SK-N-SH (cell line): ENCODE results near the gene TMCC2.

Experiments used
- CTCF ChIP-seq: fragments of 200-600 bp; sonication (generic); IDR thresholded peaks from 2 replicates; pipeline ENCODE4 v1.6.1; 2017; ENCODE audit warnings: antibody characterized with exemption, mild to moderate bottlenecking, moderate library complexity
- EP300 ChIP-seq, 2 experiments: IDR thresholded peaks; 2 replicates each; pipeline versions ENCODE4 v1.4.0 to v1.6.1; 2012; ENCODE audit warnings: borderline replicate concordance in 1 of 2, low read depth in 1 of 2, low read length in 1 of 2
- EZH2phosphoT487 ChIP-seq: fragments of 200-600 bp; sonication (generic); IDR thresholded peaks from 2 replicates; pipeline ENCODE4 v1.6.1; 2017; ENCODE audit warnings: low read depth, mixed run types, mild to moderate bottlenecking, antibody characterized with exemption, moderate library complexity, borderline replicate concordance
- FOSL2 ChIP-seq: IDR thresholded peaks from 2 replicates; pipeline ENCODE4 v1.4.0; 2012; ENCODE audit warnings: low read depth, mild to moderate bottlenecking, moderate library complexity, borderline replicate concordance
- FOXJ3 ChIP-seq: sonication (generic); formaldehyde crosslinking; IDR thresholded peaks from 2 replicates; pipeline ENCODE4 v1.5.1; 2020; ENCODE audit warnings: mild to moderate bottlenecking, missing genetic modification reagents
- GATA2 ChIP-seq: sonication (generic); formaldehyde crosslinking; IDR thresholded peaks from 2 replicates; pipeline ENCODE4 v1.5.0; 2020; ENCODE audit warnings: mild to moderate bottlenecking, missing genetic modification reagents
- MAX ChIP-seq: IDR thresholded peaks from 2 replicates; pipeline ENCODE4 v1.4.0; 2012; ENCODE audit warnings: low read depth
- POLR2AphosphoS5 ChIP-seq: IDR thresholded peaks from 2 replicates; pipeline ENCODE4 v1.6.1; 2012; ENCODE audit warnings: low read depth, low read length
- RAD21 ChIP-seq: IDR thresholded peaks from 2 replicates; pipeline ENCODE4 v1.6.1; 2012; ENCODE audit warnings: mild to moderate bottlenecking, low read length
- SMC3 ChIP-seq: IDR thresholded peaks from 2 replicates; pipeline ENCODE4 v1.6.1; 2012; ENCODE audit warnings: low read depth, low read length, improper control_type of control experiment
- TAF1 ChIP-seq: IDR thresholded peaks from 2 replicates; pipeline ENCODE4 v1.6.1; 2012; ENCODE audit warnings: low read depth, mild to moderate bottlenecking, low read length, moderate library complexity, borderline replicate concordance
- TCF12 ChIP-seq: IDR thresholded peaks from 2 replicates; pipeline ENCODE4 v1.4.0; 2012
- YY1 ChIP-seq: IDR thresholded peaks from 2 replicates; pipeline ENCODE4 v1.4.0; 2012; ENCODE audit warnings: low read depth, mild to moderate bottlenecking

DNA sequence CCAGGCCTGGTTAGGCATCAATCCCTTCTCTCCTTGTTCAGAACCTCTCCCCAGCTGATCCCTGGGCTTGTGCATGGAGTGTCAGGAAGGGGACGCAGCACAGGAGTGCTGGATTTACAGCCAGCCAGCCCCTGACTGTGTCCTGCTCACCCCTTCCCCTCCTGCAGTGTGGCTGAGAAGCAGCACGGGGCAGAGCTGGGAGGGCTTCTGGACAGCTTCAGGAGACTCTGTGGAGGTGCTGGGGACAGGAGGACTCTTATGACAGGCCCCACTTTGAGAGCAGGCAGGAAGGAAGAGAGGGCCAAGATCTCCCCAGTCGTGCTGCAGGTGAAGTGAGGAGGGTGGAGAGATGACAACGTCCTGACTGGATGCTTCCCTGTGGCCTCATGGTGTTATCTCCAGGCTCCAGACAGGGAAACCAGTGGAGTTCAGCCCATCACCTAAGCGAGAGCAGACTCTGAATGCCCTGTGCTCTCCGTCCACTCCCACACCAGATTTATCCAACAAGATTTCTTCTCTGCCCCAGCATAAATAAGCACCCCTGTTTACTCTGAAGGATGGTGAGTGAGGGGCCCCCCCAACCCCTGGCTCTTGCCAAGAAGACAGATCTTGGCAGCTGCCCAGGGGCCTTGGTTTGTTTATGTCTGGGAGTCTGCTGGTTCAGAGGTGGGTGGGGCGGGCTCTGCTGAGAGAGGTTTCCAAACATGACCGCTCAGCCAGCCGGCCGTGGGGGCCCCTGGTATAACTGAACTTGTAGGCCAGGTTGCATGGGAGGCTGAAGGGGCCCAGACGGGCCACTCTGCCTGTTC is 21.3 kb downstream of the TMCC2 start:
- TF ChIP-seq EZH2phosphoT487 (no peak), CTCF (no peak), MAX (no peak), EP300 (IDR thresholded peaks at IDR 0.05; ENCODE audit: borderline replicate concordance in 1 of 2, low read depth in 1 of 2, low read length in 1 of 2) (no peak), SMC3 (no peak), RAD21 (no peak), FOSL2 (no peak), TCF12 (no peak), POLR2AphosphoS5 (no peak), YY1 (no peak), TAF1 (no peak), GATA2 (no peak), FOXJ3 (no peak)
